ENCODE data around the gene MOK.
"Not testable (repeated sequence)": the region's sequence is repeated elsewhere in the genome, so short reads cannot be mapped to it uniquely, and the experiment has no call there.

MOK gene

GRCh38 chr14:102280376-102280962 is 24.5 kb downstream of the MOK start:
- no peak for DNase-seq

- no peak for DNase-seq
These were observed 25.1 kb downstream of the MOK start for GRCh38 chr14:102279688-102280348.

GRCh38 chr14:102279282-102279681 is 25.7 kb downstream of the MOK start:
- no peak for DNase-seq

GRCh38 chr14:102278631-102278935 is 26.4 kb downstream of the MOK start:
- no peak for DNase-seq

GRCh38 chr14:102277874-102278630 is 26.9 kb downstream of the MOK start:
- no peak for DNase-seq

GRCh38 chr14:102275866-102276265 is 29.1 kb downstream of the MOK start:
- no peak for DNase-seq

- no peak for DNase-seq
These were observed 32.6 kb downstream of the MOK start for GRCh38 chr14:102272392-102272791.

- DNase-seq: no peak
These were observed 40.2 kb downstream of the MOK start for GRCh38 chr14:102264775-102265174.

- no peak for DNase-seq
These were observed 40.6 kb downstream of the MOK start for GRCh38 chr14:102264355-102264754.

- no peak for DNase-seq
These were observed 42.0 kb downstream of the MOK start for GRCh38 chr14:102262929-102263462.

GRCh38 chr14:102258136-102258535 is 46.8 kb downstream of the MOK start:
- DNase-seq: no peak

- no peak for DNase-seq
These were observed 48.2 kb downstream of the MOK start for GRCh38 chr14:102256716-102257115.

- no peak for DNase-seq
These were observed 49.4 kb downstream of the MOK start for GRCh38 chr14:102255401-102256190.

GRCh38 chr14:102252834-102253801 is 51.8 kb downstream of the MOK start:
- no peak for DNase-seq

GRCh38 chr14:102251161-102251560 is 53.8 kb downstream of the MOK start:
- DNase-seq: no peak

GRCh38 chr14:102250636-102251035 is 54.3 kb downstream of the MOK start:
- DNase-seq: no peak

- no peak for DNase-seq
These were observed 55.0 kb downstream of the MOK start for GRCh38 chr14:102249981-102250380.

GRCh38 chr14:102249041-102249440 is 55.9 kb downstream of the MOK start:
- DNase-seq: no peak

GRCh38 chr14:102248121-102248520 is 56.8 kb downstream of the MOK start:
- DNase-seq: no peak

- DNase-seq: no peak
These were observed 58.9 kb downstream of the MOK start for GRCh38 chr14:102246071-102246470.

GRCh38 chr14:102243795-102244194 is 61.2 kb downstream of the MOK start:
- DNase-seq: not testable (repeated sequence)

- DNase-seq: no peak
These were observed 63.8 kb downstream of the MOK start for GRCh38 chr14:102241147-102241546.
